Prostate gland (tissue), 2 donors: Measurements from ENCODE around the gene CALHM6. TPM values are rescaled to one million over a fixed set of nuclear protein-coding genes. Genes with fewer than 3 reads are reported as not detected.

Source experiments
- DNase-seq: peaks from one replicate; pipeline ENCODE4 v3.0.0-alpha.2; 2019; ENCODE audit warnings: low spot score
- H3K27ac ChIP-seq, 2 donors: fragments of 200-600 bp; sonication (generic); 2 replicates each; pipeline ENCODE4 v1.5.1; 2017 to 2019
- H3K27me3 ChIP-seq: fragments of 200-600 bp; sonication (generic); replicated peaks from 2 replicates; pipeline ENCODE4 v1.5.1; 2019; ENCODE audit not compliant: insufficient read depth
- H3K36me3 ChIP-seq, 2 donors: fragments of 200-600 bp; sonication (generic); 1 replicate in 1 of 2; 2 replicates in 1 of 2; pipeline versions ENCODE4 v1.5.1 to v1.8.1; 2017 to 2019
- H3K4me1 ChIP-seq: fragments of 200-600 bp; sonication (generic); replicated peaks from 2 replicates; pipeline ENCODE4 v1.5.1; 2019
- H3K4me3 ChIP-seq, 2 donors: fragments of 200-600 bp; sonication (generic); 2 replicates each; pipeline ENCODE4 v1.5.1; 2017 to 2019
- H3K9me3 ChIP-seq: fragments of 200-600 bp; sonication (generic); 2 replicates; pipeline ENCODE4 v1.5.1; 2017
- POLR2A ChIP-seq: fragments of 450-650 bp; IDR thresholded peaks from one replicate; pipeline ENCODE4 v1.6.1; 2016; ENCODE audit warnings: antibody characterized with exemption, mild to moderate bottlenecking
- POLR2AphosphoS5 ChIP-seq: sonication (generic); formaldehyde crosslinking; IDR thresholded peaks from one replicate; pipeline ENCODE4 v1.6.1; 2017; ENCODE audit warnings: antibody characterized with exemption
- WGBS: methylation state at CpG from one replicate; pipeline ENCODE4 v1.1.5; 2018; 5-methylcytosine and 5-hydroxymethylcytosine counted together
- intact Hi-C: fragments of 100-400 bp; cut with DNase I; formaldehyde crosslinking; loops from one replicate; pipeline ENCODE4 v1.14.2; 2022
- total RNA-seq, 2 donors: library from RNA; depleted of rRNA; stranded (reverse); fragments of >200 nt; gene quantifications; one replicate each; pipeline ENCODE4 v1.1.0, GENCODE V29; 2016
- TF ChIP-seq, protein P1 (sequence below), 4 experiments: fragments of 200-600 bp in 2 of 4; fragments of 450-650 bp in 2 of 4; sonication (generic) in 2 of 4; IDR thresholded peaks; 1 replicate in 3 of 4; 2 replicates in 1 of 4; pipeline ENCODE4 v1.5.1; 2016 to 2019; ENCODE audit warnings: antibody characterized with exemption in 4 of 4, mild to moderate bottlenecking in 2 of 4, moderate library complexity in 2 of 4

Gene CALHM6
- total RNA-seq, 2 donors from 2014 or later, result 6.3 to 6.7 TPM

DNA sequence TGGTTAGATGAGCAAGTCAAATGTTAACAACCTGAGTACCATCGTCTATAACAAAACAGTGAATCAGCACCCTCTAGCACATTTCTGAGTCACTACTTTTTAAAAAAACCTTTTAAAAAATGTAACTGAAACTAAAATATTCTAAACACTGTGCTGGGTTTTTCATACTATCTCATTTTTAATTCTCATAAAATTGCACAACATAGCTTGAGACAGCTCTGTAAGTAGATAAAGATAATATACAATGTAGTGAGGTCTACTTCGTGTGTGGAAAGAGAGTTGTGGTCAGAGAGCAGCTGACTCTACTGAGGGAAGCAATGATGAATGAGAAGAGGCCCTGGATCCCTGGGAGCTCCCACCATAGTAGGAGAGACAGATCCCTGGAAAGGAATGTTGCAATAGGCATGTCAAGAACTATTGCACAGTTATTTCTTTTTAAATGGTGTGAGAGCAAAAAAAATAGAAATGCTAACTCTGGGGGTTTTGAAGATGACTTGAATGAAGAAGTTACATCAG, 13.6 kb upstream of the CALHM6 start:
- H3K36me3 ChIP-seq, result no peaks in the 10 kb centered on the region
- DNase-seq, result no peak
- TF ChIP-seq POLR2A (no peak), POLR2AphosphoS5 (no peak)
- TF ChIP-seq, protein P1, sequence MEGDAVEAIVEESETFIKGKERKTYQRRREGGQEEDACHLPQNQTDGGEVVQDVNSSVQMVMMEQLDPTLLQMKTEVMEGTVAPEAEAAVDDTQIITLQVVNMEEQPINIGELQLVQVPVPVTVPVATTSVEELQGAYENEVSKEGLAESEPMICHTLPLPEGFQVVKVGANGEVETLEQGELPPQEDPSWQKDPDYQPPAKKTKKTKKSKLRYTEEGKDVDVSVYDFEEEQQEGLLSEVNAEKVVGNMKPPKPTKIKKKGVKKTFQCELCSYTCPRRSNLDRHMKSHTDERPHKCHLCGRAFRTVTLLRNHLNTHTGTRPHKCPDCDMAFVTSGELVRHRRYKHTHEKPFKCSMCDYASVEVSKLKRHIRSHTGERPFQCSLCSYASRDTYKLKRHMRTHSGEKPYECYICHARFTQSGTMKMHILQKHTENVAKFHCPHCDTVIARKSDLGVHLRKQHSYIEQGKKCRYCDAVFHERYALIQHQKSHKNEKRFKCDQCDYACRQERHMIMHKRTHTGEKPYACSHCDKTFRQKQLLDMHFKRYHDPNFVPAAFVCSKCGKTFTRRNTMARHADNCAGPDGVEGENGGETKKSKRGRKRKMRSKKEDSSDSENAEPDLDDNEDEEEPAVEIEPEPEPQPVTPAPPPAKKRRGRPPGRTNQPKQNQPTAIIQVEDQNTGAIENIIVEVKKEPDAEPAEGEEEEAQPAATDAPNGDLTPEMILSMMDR (IDR thresholded peaks at IDR 0.05), result no peak
- no peak overlapping the region for H3K27ac ChIP-seq
- no peak overlapping the region for H3K4me3 ChIP-seq
- 18% methylated on average over 2 of the region's 2 CpGs for WGBS
- no peaks in the 10 kb centered on the region for H3K4me1 ChIP-seq
- H3K27me3 ChIP-seq, result no peaks in the 10 kb centered on the region
- intact Hi-C loops, result loop anchor here (5.0 kb wide), 1 partner anchor 160 kb away; no protein-coding TSS in a partner anchor
- no peaks in the 10 kb centered on the region for H3K9me3 ChIP-seq

DNA sequence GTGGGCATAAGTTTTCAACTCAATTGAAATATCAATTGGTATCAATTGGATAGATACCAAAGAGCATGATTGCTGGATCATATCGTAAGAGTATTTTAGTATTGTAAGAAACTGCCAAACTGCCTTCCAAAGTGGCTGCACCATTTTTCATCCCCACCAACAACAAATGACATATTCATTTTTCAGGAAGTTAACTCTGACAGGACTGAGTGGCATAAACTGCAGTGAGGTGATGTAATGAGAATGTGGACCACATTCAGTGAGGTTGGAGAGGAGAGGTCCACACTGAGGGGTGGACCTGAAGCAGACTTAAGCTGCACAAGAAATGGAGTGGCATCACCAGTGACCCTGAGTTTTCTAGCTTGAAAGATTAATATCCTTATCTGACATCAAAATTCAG, 11.6 kb upstream of the CALHM6 start:
- DNase-seq, result no peak
- H3K4me1 ChIP-seq, result no peaks in the 10 kb centered on the region
- no peak overlapping the region for H3K4me3 ChIP-seq
- no peaks in the 10 kb centered on the region for H3K36me3 ChIP-seq
- no peak for TF ChIP-seq POLR2AphosphoS5
- TF ChIP-seq, protein P1 (IDR thresholded peaks at IDR 0.05), result no peak
- TF ChIP-seq POLR2A, result no peak
- no peaks in the 10 kb centered on the region for H3K27me3 ChIP-seq
- H3K27ac ChIP-seq, result no peak overlapping the region
- WGBS, result 79% methylated on average over 1 of the region's 1 CpG
- intact Hi-C loops, result loop anchor here (5.0 kb wide), 1 partner anchor 162 kb away; no protein-coding TSS in a partner anchor
- H3K9me3 ChIP-seq, result no peaks in the 10 kb centered on the region

DNA sequence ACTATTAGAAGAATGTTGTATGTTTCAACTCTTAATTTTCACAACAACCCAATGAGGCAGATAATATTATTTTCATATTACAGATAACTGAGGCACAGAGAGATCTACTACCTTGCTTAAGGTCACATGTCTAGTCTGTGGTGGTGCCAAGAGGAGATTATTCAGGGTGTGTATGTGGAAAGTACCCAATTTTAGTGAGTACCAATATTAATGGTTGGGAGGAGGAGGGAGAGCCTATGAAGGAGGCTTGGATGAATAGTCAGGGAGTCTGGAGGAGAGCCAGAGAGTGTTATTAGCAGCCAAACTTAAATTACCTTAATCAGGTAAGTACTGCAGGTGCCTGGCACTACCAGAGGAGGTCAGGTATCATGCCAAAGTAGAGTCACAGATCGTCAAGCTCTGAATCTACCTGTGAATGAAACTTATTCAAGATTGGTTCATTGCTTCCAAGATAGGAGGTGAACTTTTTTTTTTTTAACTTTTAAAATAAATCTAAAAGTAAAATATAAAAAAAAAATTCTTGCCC, 10.9 kb upstream of the CALHM6 start:
- DNase-seq, result no peak
- intact Hi-C loops, result no loop called here
- H3K27ac ChIP-seq, result no peak overlapping the region
- no peaks in the 10 kb centered on the region for H3K4me1 ChIP-seq
- no peaks in the 10 kb centered on the region for H3K27me3 ChIP-seq
- WGBS, result 45% methylated on average over 1 of the region's 1 CpG
- no peaks in the 10 kb centered on the region for H3K36me3 ChIP-seq
- no peak overlapping the region for H3K4me3 ChIP-seq
- H3K9me3 ChIP-seq, result no peaks in the 10 kb centered on the region
- TF ChIP-seq POLR2AphosphoS5, result no peak
- TF ChIP-seq, protein P1 (IDR thresholded peaks at IDR 0.05), result no peak
- no peak for TF ChIP-seq POLR2A

DNA sequence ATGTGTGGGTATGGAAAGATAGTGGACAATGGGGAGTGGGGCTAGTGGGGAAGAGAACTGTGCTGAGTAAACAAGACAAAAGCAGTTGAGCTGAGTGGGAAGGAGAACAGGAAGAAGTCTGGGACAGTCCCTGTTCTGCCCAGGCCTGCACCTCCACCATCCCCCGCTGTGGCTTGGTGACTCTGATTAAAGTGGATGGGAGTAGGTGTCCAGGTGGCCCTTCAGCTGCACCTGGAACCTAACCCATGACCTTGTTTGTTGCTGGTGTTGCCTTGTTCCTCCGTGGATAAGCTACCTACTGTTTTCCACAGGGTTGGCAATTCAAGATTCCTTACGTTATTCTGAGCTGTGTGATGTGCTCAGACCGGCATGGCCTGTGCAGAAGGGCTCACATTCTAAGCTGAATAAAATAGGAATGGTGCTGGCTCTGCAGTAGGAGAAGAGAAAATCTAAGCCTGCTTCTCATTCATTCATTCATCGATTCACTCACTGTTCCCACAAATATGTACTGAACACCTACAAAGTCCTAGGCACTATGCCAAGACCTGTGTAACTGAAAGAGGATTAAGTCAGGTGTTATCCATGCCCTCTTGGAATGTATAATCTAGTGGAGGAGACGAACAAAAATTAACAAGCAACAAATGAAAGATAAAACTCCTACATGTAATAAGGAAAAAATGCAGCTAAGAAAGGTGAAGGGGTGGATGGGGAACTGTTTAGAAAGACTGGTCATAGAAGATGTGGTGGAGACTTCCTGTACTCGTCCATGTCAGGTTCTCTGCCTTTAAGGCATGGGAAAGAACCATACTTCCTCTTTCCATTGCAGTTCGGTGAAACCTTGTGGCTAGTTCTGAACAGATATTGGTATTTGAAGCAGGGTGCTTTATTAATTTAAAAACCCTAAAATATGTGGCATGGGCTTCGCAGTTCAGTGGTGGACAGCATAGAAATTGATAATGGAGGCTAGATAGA, 10.1 kb upstream of the CALHM6 start:
- no peak for DNase-seq
- no peaks in the 10 kb centered on the region for H3K27me3 ChIP-seq
- intact Hi-C loops, result no loop called here
- no peak overlapping the region for H3K4me3 ChIP-seq
- no peaks in the 10 kb centered on the region for H3K36me3 ChIP-seq
- TF ChIP-seq, protein P1 (IDR thresholded peaks at IDR 0.05), result no peak
- TF ChIP-seq POLR2A, result no peak
- no peak for TF ChIP-seq POLR2AphosphoS5
- H3K4me1 ChIP-seq, result no peaks in the 10 kb centered on the region
- WGBS, result 67% methylated on average over 9 of the region's 9 CpGs
- H3K9me3 ChIP-seq, result no peaks in the 10 kb centered on the region
- H3K27ac ChIP-seq, result no peak overlapping the region
